Measurements from ENCODE around the gene TWF2. TPM values are rescaled to one million over a fixed set of nuclear protein-coding genes. Genes with fewer than 3 reads are reported as not detected.

The TWF2 gene
- total RNA-seq, 1 donor from 2014 or later: 154 TPM

GRCh38 chr3:52183786-52184445 is 55.0 kb downstream of the TWF2 start:
- DNase-seq (ENCODE audit: low read depth): no peak
- TF ChIP-seq CTCF (conservative IDR thresholded peaks at IDR 0.05; ENCODE audit: low read depth, low read length): no peak
- H3K4me3 ChIP-seq (ENCODE audit: low read depth, low read length): no peak overlapping the region

- DNase-seq (ENCODE audit: low read depth): no peak
- no peak for TF ChIP-seq CTCF (conservative IDR thresholded peaks at IDR 0.05; ENCODE audit: low read depth, low read length)
- no peak overlapping the region for H3K4me3 ChIP-seq (ENCODE audit: low read depth, low read length)
Measured at GRCh38 chr3:52182691-52183090, 56.3 kb downstream of the TWF2 start.

- no peak overlapping the region for H3K4me3 ChIP-seq (ENCODE audit: low read depth, low read length)
- no peak for TF ChIP-seq CTCF (conservative IDR thresholded peaks at IDR 0.05; ENCODE audit: low read depth, low read length)
- no peak for DNase-seq (ENCODE audit: low read depth)
Measured at GRCh38 chr3:52182196-52182595, 56.8 kb downstream of the TWF2 start.

GRCh38 chr3:52181543-52181942 is 57.4 kb downstream of the TWF2 start:
- DNase-seq (ENCODE audit: low read depth): no peak
- no peak for TF ChIP-seq CTCF (conservative IDR thresholded peaks at IDR 0.05; ENCODE audit: low read depth, low read length)
- H3K4me3 ChIP-seq (ENCODE audit: low read depth, low read length): no peak overlapping the region

Other genes with a start within 250 kb of the TWF2 start
- gene RPL29, start 243.3 kb downstream of the TWF2 start, total RNA-seq: 1,795 and 2,087 TPM in 2 replicates
- gene DUSP7, start 182.6 kb downstream of the TWF2 start, total RNA-seq: 23.7 and 25.9 TPM in 2 replicates
- gene POC1A, start 84.7 kb downstream of the TWF2 start, total RNA-seq: 15.7 and 35.6 TPM in 2 replicates
- 56.3 and 71.5 TPM in 2 replicates for gene ALAS1, start 41.0 kb downstream of the TWF2 start, total RNA-seq
- gene TLR9, start 13.5 kb downstream of the TWF2 start, total RNA-seq: not detected in 2 replicates
- 6.9 and 8.9 TPM in 2 replicates for gene PPM1M, start 6.6 kb upstream of the TWF2 start, total RNA-seq
- gene WDR82, start 39.5 kb upstream of the TWF2 start, total RNA-seq: 38.4 and 61.6 TPM in 2 replicates
- gene GLYCTK, start 48.7 kb upstream of the TWF2 start, total RNA-seq: 11.9 and 17.6 TPM in 2 replicates
- gene DNAH1, start 77.2 kb upstream of the TWF2 start, total RNA-seq: 0.29 and 0.51 TPM in 2 replicates
- gene BAP1, start 170.8 kb upstream of the TWF2 start, total RNA-seq: 67.8 and 88.7 TPM in 2 replicates
- gene PHF7, start 171.5 kb upstream of the TWF2 start, total RNA-seq: 5.8 and 7.3 TPM in 2 replicates
- gene SEMA3G, start 205.9 kb upstream of the TWF2 start, total RNA-seq: 0.43 and 5.1 TPM in 2 replicates
- gene TNNC1, start 214.9 kb upstream of the TWF2 start, total RNA-seq: 0.51 and 0.58 TPM in 2 replicates
- gene NISCH, start 216.4 kb upstream of the TWF2 start, total RNA-seq: 27.8 and 40.8 TPM in 2 replicates